HepG2 (cell line): ENCODE measurements around the gene SLC25A23.

Experiments
- CTCF ChIP-seq: sonication (generic); formaldehyde crosslinking; IDR thresholded peaks from 2 replicates; pipeline ENCODE4 v1.5.0; 2020; ENCODE audit warnings: mild to moderate bottlenecking, missing genetic modification reagents, moderate library complexity
- FOXM1 ChIP-seq: sonication (generic); formaldehyde crosslinking; IDR thresholded peaks from 2 replicates; pipeline ENCODE4 v1.5.0; 2020; ENCODE audit warnings: missing genetic modification reagents
- HBP1 ChIP-seq: IDR thresholded peaks from 2 replicates; pipeline ENCODE4 v1.6.1; 2016; ENCODE audit warnings: low read depth, control low read depth
- HCFC1 ChIP-seq: fragments of 150-350 bp; IDR thresholded peaks from 2 replicates; pipeline ENCODE4 v1.6.1; 2014; ENCODE audit warnings: low read depth, low read length
- KAT7 ChIP-seq: IDR thresholded peaks from 2 replicates; pipeline ENCODE4 v1.6.1; 2018; ENCODE audit warnings: borderline replicate concordance, missing compliant biosample characterization
- MYPOP ChIP-seq: sonication (generic); formaldehyde crosslinking; IDR thresholded peaks from 2 replicates; pipeline ENCODE4 v1.8.1; 2023; ENCODE audit warnings: mild to moderate bottlenecking, moderate library complexity, missing genetic modification reagents
- NFIC ChIP-seq: IDR thresholded peaks from 2 replicates; pipeline ENCODE4 v1.6.1; 2012; ENCODE audit warnings: mild to moderate bottlenecking, low read length, inconsistent platforms
- POLR2A ChIP-seq, 2 experiments: IDR thresholded peaks; 2 replicates each; pipeline ENCODE4 v1.6.1; 2011; ENCODE audit warnings: low read depth in 2 of 2, low read length in 2 of 2, mild to moderate bottlenecking in 1 of 2, moderate library complexity in 1 of 2; ENCODE audit not compliant: insufficient read depth in 1 of 2
- POLR2AphosphoS5 ChIP-seq: IDR thresholded peaks from 2 replicates; pipeline ENCODE4 v1.6.1; 2012; ENCODE audit warnings: low read depth, low read length
- SNAPC2 ChIP-seq: sonication (generic); formaldehyde crosslinking; IDR thresholded peaks from 2 replicates; pipeline ENCODE4 v1.8.1; 2022; ENCODE audit warnings: mild to moderate bottlenecking, missing genetic modification reagents
- TP53 ChIP-seq: sonication (generic); formaldehyde crosslinking; conservative IDR thresholded peaks from 2 replicates; pipeline ENCODE4 v1.4.0; 2020; ENCODE audit warnings: missing genetic modification reagents

- TF ChIP-seq HBP1 (CRISPR knock-in tag) (no peak), SNAPC2 (CRISPR knock-in tag) (no peak), CTCF (CRISPR knock-in tag) (no peak), POLR2A (IDR thresholded peaks at IDR 0.05; ENCODE audit: insufficient read depth in 1 of 2, low read depth in 2 of 2, low read length in 2 of 2) (no peak), TP53 (no peak), POLR2AphosphoS5 (no peak), KAT7 (no peak), NFIC (no peak), MYPOP (CRISPR knock-in tag) (no peak), FOXM1 (CRISPR knock-in tag) (no peak), HCFC1 (no peak)
Measured at GRCh38 chr19:6413291-6413690, 46.3 kb downstream of the SLC25A23 start.
